ENCODE data around the gene QRICH1. TPM values are rescaled to one million over a fixed set of nuclear protein-coding genes. Genes with fewer than 3 reads are reported as not detected.

Gene QRICH1
- total and polyA plus RNA-seq, 7 donors = 21.5 to 83.9 (median 52.8) TPM

- DNase-seq (no peak), ATAC-seq (no peak)
- intact Hi-C loops (cut with DNase I) = no loop called here
- no peak for TF ChIP-seq CTCF (IDR thresholded peaks at IDR 0.05)
- H3K27me3 ChIP-seq (ENCODE audit: insufficient read depth in 3 of 3, low read length in 2 of 3) = no peaks in the 10 kb centered on the region
- H3K4me3 ChIP-seq = peak overlapping the region; percentile 89
- WGBS, 3 donors = 82 to 90% (median 85%) methylated on average over 6 of the region's 6 CpGs
- peaks cover 0 to 45% of the 10 kb centered on the region in 2 donors for H3K36me3 ChIP-seq (ENCODE audit: insufficient read depth in 1 of 2, low read depth in 1 of 2)
- peaks cover 18% of the 10 kb centered on the region for H3K4me1 ChIP-seq
- H3K27ac ChIP-seq = peak overlapping the region; percentile 76
- H3K9me3 ChIP-seq = no peaks in the 10 kb centered on the region
These were observed 37.7 kb upstream of the QRICH1 start for GRCh38 chr3:49131576-49131975.

GRCh38 chr3:49131040-49131439 is 37.2 kb upstream of the QRICH1 start:
- Histone ChIP-seq H3K27me3 (ENCODE audit: insufficient read depth in 3 of 3, low read length in 2 of 3) (no peaks in the 10 kb centered on the region), H3K4me1 (peaks cover 18% of the 10 kb centered on the region), H3K27ac (peak overlapping the region; percentile 23), H3K4me3 (peak overlapping the region; percentile 89), H3K9me3 (no peaks in the 10 kb centered on the region), H3K36me3 (ENCODE audit: insufficient read depth in 1 of 2, low read depth in 1 of 2) (peaks cover 0 to 51% of the 10 kb centered on the region in 2 donors)
- no peak for TF ChIP-seq CTCF (IDR thresholded peaks at IDR 0.05)
- ATAC-seq (no peak), DNase-seq (no peak)
- WGBS, 3 donors = 40 to 53% (median 41%) methylated on average over 12 of the region's 12 CpGs
- intact Hi-C loops (cut with DNase I) = no loop called here

- Histone ChIP-seq H3K4me1 (no peaks in the 10 kb centered on the region), H3K4me3 (no peak overlapping the region), H3K36me3 (ENCODE audit: insufficient read depth in 1 of 2, low read depth in 1 of 2) (peaks cover 0 to 87% of the 10 kb centered on the region in 2 donors), H3K27me3 (ENCODE audit: insufficient read depth in 3 of 3, low read length in 2 of 3) (no peaks in the 10 kb centered on the region), H3K9me3 (no peaks in the 10 kb centered on the region), H3K27ac (no peak overlapping the region)
- 67 to 76% (median 68%) methylated on average over 14 of the region's 14 CpGs for WGBS, 3 donors
- DNase-seq = no peak
- TF ChIP-seq CTCF (IDR thresholded peaks at IDR 0.05) = no peak
- intact Hi-C loops (cut with DNase I) = loop anchor here in 1 of 2 donors (5.0 kb wide), 1 partner anchor 42 kb away; the partner anchor contains the start of gene CCDC71
- no peak for ATAC-seq
These were observed 31.3 kb upstream of the QRICH1 start for GRCh38 chr3:49124991-49125670.

GRCh38 chr3:49124203-49124602 is 30.3 kb upstream of the QRICH1 start:
- WGBS, 3 donors = 82 to 91% (median 85%) methylated on average over 7 of the region's 7 CpGs
- Histone ChIP-seq H3K27me3 (ENCODE audit: insufficient read depth in 3 of 3, low read length in 2 of 3) (no peaks in the 10 kb centered on the region), H3K4me3 (no peak overlapping the region), H3K36me3 (ENCODE audit: insufficient read depth in 1 of 2, low read depth in 1 of 2) (peaks cover 0 to 78% of the 10 kb centered on the region in 2 donors), H3K27ac (no peak overlapping the region), H3K9me3 (no peaks in the 10 kb centered on the region), H3K4me1 (peaks cover 8% of the 10 kb centered on the region)
- no peak for ATAC-seq
- TF ChIP-seq CTCF (IDR thresholded peaks at IDR 0.05) = no peak
- DNase-seq = no peak
- intact Hi-C loops (cut with DNase I) = loop anchor here in 1 of 2 donors (5.0 kb wide), 1 partner anchor 43 kb away; the partner anchor contains the start of gene CCDC71

Data from psoas muscle (tissue), 8 donors.